Astrocyte (in vitro differentiated cells and primary cell): Measurements from ENCODE around the gene SH3PXD2B. TPM values are rescaled to one million over a fixed set of nuclear protein-coding genes. Genes with fewer than 3 reads are reported as not detected.

ENCODE experiments used
- DNase-seq: peaks from one replicate; pipeline ENCODE4 v3.0.0-alpha.2; 2010; ENCODE audit warnings: low read depth
- FAIRE-seq: peaks from 2 replicates; lab custom pipeline; 2011; peaks lifted over from hg19 to GRCh38; lab: Jason Lieb, UNC
- H2AFZ ChIP-seq: 2 replicates; pipeline ENCODE4 v1.6.0; 2012; ENCODE audit warnings: low read depth, low read length, inconsistent platforms
- H3K27ac ChIP-seq: 2 replicates; pipeline ENCODE4 v1.5.1; 2011; ENCODE audit warnings: low read depth, low read length, inconsistent platforms
- H3K27me3 ChIP-seq: 2 replicates; pipeline ENCODE4 v1.6.0; 2011; ENCODE audit warnings: low read length, inconsistent platforms; ENCODE audit not compliant: insufficient read depth
- H3K36me3 ChIP-seq: 2 replicates; pipeline ENCODE4 v1.5.1; 2011; ENCODE audit warnings: low read length, inconsistent platforms; ENCODE audit not compliant: insufficient read depth
- H3K4me1 ChIP-seq: 2 replicates; pipeline ENCODE4 v1.5.1; 2011; ENCODE audit warnings: low read length, inconsistent platforms; ENCODE audit not compliant: insufficient read depth
- H3K4me2 ChIP-seq: 2 replicates; pipeline ENCODE4 v1.6.0; 2012; ENCODE audit warnings: low read length, inconsistent platforms
- H3K4me3 ChIP-seq: 2 replicates; pipeline ENCODE4 v1.5.1; 2011; ENCODE audit warnings: low read depth, mild to moderate bottlenecking, low read length, inconsistent platforms; ENCODE audit not compliant: insufficient read depth
- H3K79me2 ChIP-seq: 2 replicates; pipeline ENCODE4 v1.6.0; 2012; ENCODE audit warnings: mild to moderate bottlenecking, low read length, inconsistent platforms; ENCODE audit not compliant: insufficient read depth
- H3K9ac ChIP-seq: 2 replicates; pipeline ENCODE4 v1.6.0; 2012; ENCODE audit warnings: mild to moderate bottlenecking, low read length, inconsistent platforms
- H3K9me3 ChIP-seq: 2 replicates; pipeline ENCODE4 v1.5.1; 2012; ENCODE audit warnings: low read depth, mild to moderate bottlenecking, low read length, inconsistent platforms; ENCODE audit not compliant: insufficient read depth
- H4K20me1 ChIP-seq: 2 replicates; pipeline ENCODE4 v1.6.0; 2012; ENCODE audit warnings: low read length, inconsistent platforms; ENCODE audit not compliant: insufficient read depth
- H3K27ac Mint-ChIP-seq: one replicate; pipeline ENCODE4 v1.8.0; 2021; ENCODE audit warnings: mild to moderate bottlenecking, mixed read lengths; ENCODE audit not compliant: unreplicated experiment
- H3K27me3 Mint-ChIP-seq: one replicate; pipeline ENCODE4 v1.8.0; 2021; ENCODE audit warnings: low read depth, mixed read lengths; ENCODE audit not compliant: unreplicated experiment
- H3K36me3 Mint-ChIP-seq: one replicate; pipeline ENCODE4 v1.8.0; 2021; ENCODE audit warnings: low read depth, mixed read lengths; ENCODE audit not compliant: unreplicated experiment
- H3K4me1 Mint-ChIP-seq: one replicate; pipeline ENCODE4 v1.8.0; 2021; ENCODE audit warnings: low read depth, mixed read lengths; ENCODE audit not compliant: unreplicated experiment
- H3K4me3 Mint-ChIP-seq: one replicate; pipeline ENCODE4 v1.8.0; 2021; ENCODE audit warnings: mild to moderate bottlenecking, moderate library complexity, mixed read lengths; ENCODE audit not compliant: unreplicated experiment
- H3K9me3 Mint-ChIP-seq: one replicate; pipeline ENCODE4 v1.8.0; 2021; ENCODE audit warnings: mild to moderate bottlenecking, mixed read lengths; ENCODE audit not compliant: unreplicated experiment
- CTCF ChIP-seq: IDR thresholded peaks from 2 replicates; pipeline ENCODE4 v1.5.1; 2011; ENCODE audit warnings: low read depth, mild to moderate bottlenecking, inconsistent platforms, low read length, moderate library complexity; ENCODE audit not compliant: insufficient read depth
- EZH2 ChIP-seq: IDR thresholded peaks from 2 replicates; pipeline ENCODE4 v1.6.1; 2012; ENCODE audit warnings: mild to moderate bottlenecking, low read length, inconsistent platforms; ENCODE audit not compliant: insufficient read depth
- total RNA-seq: library from RNA; stranded (reverse); gene quantifications from 2 replicates; pipeline ENCODE4 v1.2.1, GENCODE V29; 2021

The SH3PXD2B gene
- total RNA-seq, 1 donor from 2014 or later: 66.0 TPM

DNA sequence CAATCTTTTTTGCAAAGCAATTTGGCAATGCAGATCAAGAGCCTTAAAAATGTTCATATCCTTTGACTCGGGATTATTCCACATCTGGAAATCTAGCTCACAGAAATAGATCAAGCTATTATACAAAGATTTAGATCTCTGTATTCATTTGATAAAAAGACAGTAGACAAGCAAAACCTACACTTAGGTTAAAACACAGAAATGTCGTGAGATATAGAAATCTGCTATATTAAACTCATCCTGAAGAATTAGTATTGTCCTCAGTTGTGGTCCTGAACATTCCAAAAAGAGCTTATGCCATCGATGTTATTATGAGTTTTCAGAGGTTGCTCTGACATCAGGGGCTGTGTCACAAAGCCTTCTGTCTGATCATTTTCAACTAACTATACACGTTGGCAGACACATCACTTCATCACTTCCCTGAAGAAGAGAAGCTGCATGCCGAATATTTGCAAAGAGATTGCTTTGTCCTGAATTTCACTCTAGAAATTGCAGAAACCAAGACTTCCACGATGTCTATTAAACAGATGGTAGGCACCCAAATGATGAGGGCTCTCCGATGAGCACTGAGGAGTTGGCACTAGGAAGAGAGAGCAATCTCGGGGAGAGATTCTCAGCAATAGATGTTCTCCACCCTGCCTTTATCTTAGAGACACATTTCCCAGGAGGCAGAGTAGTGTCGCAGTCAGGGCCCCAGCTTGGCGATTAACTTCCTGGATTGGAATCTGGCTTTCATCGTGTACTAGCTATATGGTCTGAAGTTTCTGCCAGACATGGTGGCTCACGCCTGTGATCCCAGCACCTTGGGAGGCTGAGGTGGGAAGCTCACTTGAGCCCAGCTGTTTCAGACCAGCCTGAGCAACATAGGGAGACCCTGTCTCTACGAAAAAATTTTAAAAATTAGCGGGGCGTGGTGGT, 168.8 kb downstream of the SH3PXD2B start:
- H3K9me3 Mint-ChIP-seq: no peaks in the 10 kb centered on the region
- TF ChIP-seq CTCF: no peak
- TF ChIP-seq EZH2: no peak
- peak overlapping the region; percentile 91 for H3K4me3 Mint-ChIP-seq
- Histone ChIP-seq H3K4me3 (no peak overlapping the region), H3K4me2 (peak overlapping the region; percentile 94), H3K9ac (no peak overlapping the region), H4K20me1 (peaks cover 24% of the 10 kb centered on the region), H3K27me3 (no peaks in the 10 kb centered on the region), H2AFZ (no peak overlapping the region), H3K9me3 (no peaks in the 10 kb centered on the region), H3K36me3 (no peaks in the 10 kb centered on the region), H3K79me2 (peaks cover 29% of the 10 kb centered on the region), H3K4me1 (peaks cover 14% of the 10 kb centered on the region), H3K27ac (no peak overlapping the region)
- H3K4me1 Mint-ChIP-seq: peaks cover 5% of the 10 kb centered on the region
- DNase-seq (no peak), FAIRE-seq (no peak)
- H3K27me3 Mint-ChIP-seq: no peaks in the 10 kb centered on the region
- H3K27ac Mint-ChIP-seq: no peak overlapping the region
- no peaks in the 10 kb centered on the region for H3K36me3 Mint-ChIP-seq

DNA sequence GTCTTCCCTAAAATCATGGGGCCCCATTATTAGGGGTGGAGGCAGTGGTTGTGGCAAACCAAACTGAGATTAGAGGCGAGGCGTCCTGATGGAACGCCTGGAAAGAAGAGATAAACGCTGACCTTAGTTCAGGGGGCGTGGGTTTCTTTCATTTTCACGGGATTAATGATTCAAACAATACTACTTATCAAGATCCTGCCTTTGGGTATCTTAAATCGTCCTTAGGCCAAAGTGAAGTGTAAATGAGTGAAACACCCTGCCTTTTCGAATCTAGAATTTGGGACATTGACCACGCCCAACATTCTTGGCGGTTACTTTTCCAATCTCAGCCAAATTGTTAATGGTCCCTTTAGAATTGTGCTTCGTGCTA, 169.7 kb downstream of the SH3PXD2B start:
- FAIRE-seq (no peak), DNase-seq (no peak)
- Histone ChIP-seq H3K4me2 (peak overlapping the region; percentile 94), H4K20me1 (peaks cover 33% of the 10 kb centered on the region), H2AFZ (peak overlapping the region; percentile 91), H3K4me3 (peak overlapping the region; percentile 82), H3K79me2 (peaks cover 38% of the 10 kb centered on the region), H3K27me3 (no peaks in the 10 kb centered on the region), H3K9me3 (no peaks in the 10 kb centered on the region), H3K9ac (peak overlapping the region; percentile 92), H3K36me3 (no peaks in the 10 kb centered on the region), H3K27ac (peak overlapping the region; percentile 74), H3K4me1 (peaks cover 14% of the 10 kb centered on the region)
- no peak for TF ChIP-seq CTCF
- no peak for TF ChIP-seq EZH2
- no peak overlapping the region for H3K27ac Mint-ChIP-seq
- no peaks in the 10 kb centered on the region for H3K36me3 Mint-ChIP-seq
- peaks cover 5% of the 10 kb centered on the region for H3K4me1 Mint-ChIP-seq
- no peaks in the 10 kb centered on the region for H3K27me3 Mint-ChIP-seq
- no peaks in the 10 kb centered on the region for H3K9me3 Mint-ChIP-seq
- H3K4me3 Mint-ChIP-seq: peak overlapping the region; percentile 91
